Skeletal muscle satellite cell (primary cell): ENCODE data around the gene BAIAP2L2.

ENCODE experiments used
- H3K27me3 ChIP-seq: 2 replicates; pipeline ENCODE4 v1.7.0; 2013; ENCODE audit warnings: low read length; ENCODE audit not compliant: control insufficient read depth, insufficient read depth
- H3K36me3 ChIP-seq: 2 replicates; pipeline ENCODE4 v1.7.0; 2013; ENCODE audit warnings: mild to moderate bottlenecking, control low read depth, low read length; ENCODE audit not compliant: insufficient read depth
- H3K4me1 ChIP-seq: 2 replicates; pipeline ENCODE4 v1.7.0; 2013; ENCODE audit warnings: low read length; ENCODE audit not compliant: control insufficient read depth, insufficient read depth
- H3K4me2 ChIP-seq: 2 replicates; pipeline ENCODE4 v1.7.0; 2013; ENCODE audit warnings: mild to moderate bottlenecking, low read length
- H3K4me3 ChIP-seq: 2 replicates; pipeline ENCODE4 v1.7.0; 2013; ENCODE audit warnings: low read length
- H3K9ac ChIP-seq: 2 replicates; pipeline ENCODE4 v1.7.0; 2013; ENCODE audit warnings: mild to moderate bottlenecking, low read depth, low read length, moderate library complexity
- H3K9me3 ChIP-seq: replicated peaks from 2 replicates; pipeline ENCODE4 v1.7.0; 2013; ENCODE audit warnings: mild to moderate bottlenecking, control low read depth, low read length

BAIAP2L2 gene

DNA sequence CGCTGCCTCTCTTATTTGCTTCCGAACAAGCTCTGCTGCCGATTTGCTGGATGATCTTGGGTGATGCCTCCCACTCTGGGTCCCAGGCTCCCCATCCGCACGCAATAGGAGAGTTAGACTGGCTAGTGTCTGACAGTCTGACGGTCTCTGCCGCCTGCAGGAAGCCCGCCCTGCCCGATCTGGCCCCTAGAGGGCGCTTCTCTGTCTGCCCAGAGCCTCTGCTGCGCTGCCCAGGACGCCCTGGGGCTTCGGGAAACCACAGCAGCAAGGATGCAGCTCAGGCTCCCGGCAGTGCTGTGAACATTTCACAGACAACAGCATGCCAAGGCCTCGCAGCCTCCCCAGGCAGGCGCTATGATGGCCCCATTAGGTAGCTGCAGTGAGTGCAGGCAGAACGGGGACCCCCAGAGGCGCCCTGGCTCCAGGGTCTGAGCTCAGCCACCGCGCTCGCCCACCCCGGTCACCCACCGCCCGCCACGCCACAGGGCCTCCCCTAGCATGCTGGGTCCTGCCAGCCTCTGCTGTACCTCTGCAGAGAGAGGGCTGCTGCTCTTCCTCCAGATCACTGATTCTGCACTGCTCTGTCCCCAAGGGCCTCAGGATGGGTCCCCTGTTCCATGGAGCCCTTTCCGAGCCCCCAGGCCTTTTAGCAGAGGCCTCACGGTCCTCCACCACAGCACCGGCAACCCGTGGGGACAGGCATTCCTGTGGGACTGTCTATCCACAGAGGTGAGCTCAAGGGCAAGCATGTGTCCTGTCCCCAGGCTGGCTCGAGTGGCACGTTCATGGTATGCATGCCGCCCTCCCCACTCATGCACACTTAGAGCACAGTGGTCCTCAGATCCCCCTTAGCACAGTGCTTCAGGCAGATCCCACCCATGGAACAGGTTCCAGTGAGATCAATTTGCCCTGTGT is 4.3 kb upstream of the BAIAP2L2 start:
- Histone ChIP-seq H3K4me1 (no peaks in the 10 kb centered on the region), H3K4me2 (no peak overlapping the region), H3K9ac (no peak overlapping the region), H3K27me3 (no peaks in the 10 kb centered on the region), H3K36me3 (no peaks in the 10 kb centered on the region), H3K4me3 (no peak overlapping the region), H3K9me3 (no peaks in the 10 kb centered on the region)

DNA sequence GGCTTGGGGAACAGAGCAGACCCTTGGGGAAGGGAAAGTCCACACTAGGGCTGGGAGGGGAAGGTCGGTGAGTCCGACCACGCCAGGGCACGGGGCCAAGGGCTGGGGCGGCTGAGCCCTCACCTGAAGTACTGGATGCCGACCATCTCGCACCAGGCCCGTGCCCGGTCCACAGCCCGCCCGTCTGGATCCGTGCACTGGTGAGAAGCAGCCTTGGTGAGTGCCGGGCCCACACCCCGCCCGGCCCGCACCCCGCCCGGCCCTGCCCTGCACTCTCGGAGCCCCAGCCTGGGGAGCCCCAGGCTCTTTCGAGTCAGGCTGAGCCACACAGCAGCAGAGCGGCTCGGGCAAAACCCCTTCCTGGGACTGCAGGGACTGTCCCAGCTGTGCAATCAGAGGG is 1.9 kb upstream of the BAIAP2L2 start:
- Histone ChIP-seq H3K4me2 (no peak overlapping the region), H3K9me3 (no peaks in the 10 kb centered on the region), H3K9ac (no peak overlapping the region), H3K4me1 (peaks cover 6% of the 10 kb centered on the region), H3K36me3 (no peaks in the 10 kb centered on the region), H3K27me3 (no peaks in the 10 kb centered on the region), H3K4me3 (no peak overlapping the region)

DNA sequence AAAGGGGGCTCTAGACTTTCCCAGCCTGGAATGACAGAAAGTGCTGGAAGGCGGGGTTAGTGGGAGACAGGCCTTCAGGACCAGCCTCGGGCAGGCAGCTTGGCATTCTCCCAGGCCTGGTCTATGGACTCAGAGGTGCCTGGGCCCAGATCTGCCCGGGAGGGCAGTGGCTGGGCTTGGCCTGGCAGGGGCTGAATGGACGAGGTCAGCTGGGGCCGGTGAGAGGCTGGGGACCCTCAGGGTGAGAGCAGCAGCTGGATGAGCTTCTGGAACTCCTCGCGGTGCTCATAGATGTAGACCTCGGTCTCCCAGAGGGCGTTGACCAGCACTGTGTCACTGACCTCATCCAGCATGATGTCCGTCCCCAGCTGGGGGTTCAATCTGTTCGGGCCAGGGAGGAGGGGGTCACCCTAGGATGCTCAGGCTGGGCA is 1.5 kb upstream of the BAIAP2L2 start:
- Histone ChIP-seq H3K27me3 (no peaks in the 10 kb centered on the region), H3K9me3 (no peaks in the 10 kb centered on the region), H3K4me1 (peaks cover 6% of the 10 kb centered on the region), H3K36me3 (no peaks in the 10 kb centered on the region), H3K4me2 (no peak overlapping the region), H3K4me3 (no peak overlapping the region), H3K9ac (no peak overlapping the region)

DNA sequence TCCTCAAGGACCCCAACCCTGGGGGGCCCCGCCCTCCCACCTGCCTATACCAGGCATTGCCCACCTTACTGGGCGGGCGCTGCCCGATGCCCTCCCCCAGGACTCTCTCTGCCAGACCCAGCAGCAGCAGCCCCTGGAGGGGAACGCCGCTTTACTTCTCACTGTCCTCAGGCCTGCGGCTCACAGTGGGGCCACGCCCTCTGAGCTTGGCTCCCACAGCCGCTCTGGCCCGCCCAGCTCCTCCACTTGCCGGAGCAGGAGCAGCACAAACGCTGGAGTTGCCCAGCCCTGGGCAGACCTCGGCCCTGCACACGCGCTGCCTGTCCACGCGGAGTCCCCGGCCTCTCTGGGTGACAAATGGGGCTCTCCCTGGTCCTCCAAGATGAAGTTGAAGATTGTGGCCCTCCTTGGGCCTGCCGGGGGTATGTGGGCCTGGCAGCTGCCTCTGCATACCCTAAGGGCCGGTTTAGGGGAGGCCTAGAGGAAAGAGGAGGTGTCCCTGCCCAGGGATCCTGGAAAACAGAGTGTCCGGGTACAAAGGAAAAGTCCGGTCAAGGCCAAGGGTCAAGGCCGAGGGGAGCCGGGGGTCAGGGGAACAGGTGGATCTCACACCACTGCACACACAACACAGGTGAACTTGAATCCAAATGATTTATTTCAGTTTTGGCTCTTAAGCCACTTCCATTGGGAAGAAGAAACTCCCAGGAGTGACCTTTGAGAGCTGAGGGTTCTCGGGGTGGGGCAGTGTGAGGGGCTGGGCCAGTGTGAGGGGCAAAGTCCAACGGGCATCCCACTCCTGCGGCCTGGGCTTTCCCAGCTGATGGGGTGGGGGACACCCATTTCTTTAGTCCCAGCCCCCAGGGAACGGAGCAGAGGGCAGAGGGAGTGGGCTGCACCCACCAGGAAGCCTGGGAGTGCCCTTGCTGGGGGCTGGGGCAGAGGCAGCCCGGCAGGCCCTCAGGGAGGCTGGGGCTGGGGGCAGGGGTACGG is 674 bp upstream of the BAIAP2L2 start:
- no peak overlapping the region for H3K9ac ChIP-seq
- H3K9me3 ChIP-seq, result no peaks in the 10 kb centered on the region
- no peaks in the 10 kb centered on the region for H3K36me3 ChIP-seq
- H3K4me2 ChIP-seq, result no peak overlapping the region
- H3K4me1 ChIP-seq, result peaks cover 6% of the 10 kb centered on the region
- no peaks in the 10 kb centered on the region for H3K27me3 ChIP-seq
- H3K4me3 ChIP-seq, result no peak overlapping the region

DNA sequence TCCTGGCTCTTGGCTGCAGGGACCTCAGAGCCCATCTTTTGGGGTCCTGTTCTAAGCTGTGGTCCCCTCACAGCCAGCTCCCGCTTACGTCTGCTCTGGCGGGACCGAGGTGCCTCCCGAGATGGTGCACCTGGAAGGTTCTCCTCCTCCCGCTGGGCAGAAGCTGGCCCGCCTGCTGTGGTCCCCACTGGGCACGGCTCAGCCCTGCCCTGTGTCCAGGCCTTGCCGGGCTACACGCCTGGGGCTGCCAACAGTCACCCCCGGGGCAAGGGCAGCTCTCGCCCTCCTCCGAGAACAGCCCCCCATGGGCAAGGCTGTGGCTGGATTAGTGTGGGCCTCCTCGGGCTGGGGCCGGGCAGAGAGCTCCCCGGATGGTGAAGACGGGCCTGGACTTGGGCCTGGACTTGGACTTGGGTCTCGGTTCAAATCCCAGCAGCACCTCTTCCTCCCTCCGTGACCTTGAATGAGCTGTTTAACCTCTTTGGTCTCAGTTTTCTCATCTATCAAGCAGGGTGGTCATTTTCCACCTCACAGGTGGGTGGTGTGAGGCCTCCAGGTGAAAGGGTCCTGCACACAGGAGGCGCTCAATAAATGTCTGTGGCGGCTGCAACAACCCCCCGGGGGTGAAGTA is 998 bp downstream of the BAIAP2L2 start:
- no peak overlapping the region for H3K4me3 ChIP-seq

DNA sequence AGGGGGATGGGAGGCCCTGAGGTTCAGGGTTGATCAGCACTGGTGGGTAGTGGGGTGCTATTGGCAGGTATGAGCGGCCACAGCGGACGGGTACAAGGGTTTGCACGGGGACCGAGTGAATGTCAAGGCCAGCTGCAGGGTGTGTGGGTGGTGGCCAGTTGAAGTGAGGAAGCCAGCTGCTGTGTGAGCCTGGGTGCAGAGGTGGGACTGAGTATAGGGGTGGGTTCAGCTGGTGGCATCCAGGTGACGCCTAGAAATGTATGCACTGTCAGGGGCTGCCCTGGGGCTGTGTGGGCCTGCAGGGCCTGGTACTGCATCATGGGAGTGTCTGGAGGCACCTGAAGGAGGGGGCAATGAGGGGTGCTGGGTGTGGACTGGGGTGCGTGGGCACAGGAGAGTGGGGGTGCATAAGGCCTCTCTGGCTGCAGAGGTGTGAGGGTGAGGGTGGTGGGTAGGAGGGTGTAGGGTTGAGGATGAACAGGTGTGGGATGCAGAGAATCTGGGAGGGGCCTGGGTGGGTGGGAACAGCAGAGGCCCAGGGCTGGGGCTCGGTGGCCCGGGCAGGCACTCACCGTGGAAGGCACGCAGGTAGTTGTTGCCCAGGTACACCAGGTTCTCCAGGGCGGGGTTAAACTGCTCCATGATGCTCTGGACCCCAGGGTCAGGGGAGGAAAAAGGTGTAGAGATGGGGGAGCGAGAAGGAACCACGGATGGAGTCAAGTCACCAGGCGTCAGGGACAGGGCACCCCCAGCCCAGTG is 1.7 kb downstream of the BAIAP2L2 start:
- H3K4me1 ChIP-seq, result peaks cover 6% of the 10 kb centered on the region
- H3K27me3 ChIP-seq, result no peaks in the 10 kb centered on the region
- no peak overlapping the region for H3K4me2 ChIP-seq
- H3K9me3 ChIP-seq, result no peaks in the 10 kb centered on the region
- no peak overlapping the region for H3K4me3 ChIP-seq
- no peak overlapping the region for H3K9ac ChIP-seq
- no peaks in the 10 kb centered on the region for H3K36me3 ChIP-seq

More for the DNA sequence above, 998 bp downstream of the BAIAP2L2 start:
- no peak overlapping the region for H3K4me2 ChIP-seq
- peaks cover 6% of the 10 kb centered on the region for H3K4me1 ChIP-seq
- H3K36me3 ChIP-seq, result no peaks in the 10 kb centered on the region
- no peak overlapping the region for H3K9ac ChIP-seq
- no peaks in the 10 kb centered on the region for H3K9me3 ChIP-seq
- no peaks in the 10 kb centered on the region for H3K27me3 ChIP-seq

DNA sequence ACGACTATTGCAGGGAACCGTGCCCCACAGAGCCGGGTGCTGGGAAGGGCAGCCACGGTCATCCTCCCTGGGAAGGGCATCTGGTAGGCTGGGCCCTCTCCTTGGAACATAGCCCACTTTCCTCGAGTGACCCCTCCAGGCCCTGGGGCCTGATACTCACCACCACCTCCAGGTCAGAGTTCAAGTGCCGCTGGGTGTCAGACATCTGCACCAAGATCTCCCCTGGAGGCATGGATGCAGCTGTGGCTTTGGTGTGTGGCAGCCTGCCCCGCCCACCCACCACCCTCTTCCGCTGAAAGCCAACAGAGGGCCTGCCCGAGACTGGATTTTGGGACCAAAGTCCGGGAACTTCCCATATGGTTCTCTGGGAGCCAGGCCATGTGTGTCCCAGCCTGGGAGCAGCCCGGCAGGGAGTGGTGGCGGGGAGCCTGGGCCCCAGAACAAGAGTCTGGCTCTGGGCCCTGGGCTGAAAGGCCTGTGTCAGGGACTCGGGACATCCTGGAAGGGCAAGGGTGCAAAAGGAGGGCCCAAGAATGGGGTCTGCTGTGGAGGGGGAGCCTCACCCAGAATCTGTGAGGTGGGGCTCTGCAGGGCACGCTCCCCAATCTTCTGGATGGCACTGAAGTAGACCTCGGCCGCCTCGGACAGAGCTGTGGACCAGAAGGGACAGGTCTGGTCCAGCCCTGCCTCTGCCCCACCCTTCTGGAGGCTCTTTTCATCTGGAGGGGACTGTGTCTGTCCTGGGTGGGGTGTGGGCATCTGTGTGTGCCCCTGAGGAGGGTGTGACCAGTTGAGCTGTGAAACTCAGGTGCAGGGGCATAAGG is 2.6 kb downstream of the BAIAP2L2 start:
- H3K27me3 ChIP-seq, result no peaks in the 10 kb centered on the region
- H3K4me2 ChIP-seq, result no peak overlapping the region
- H3K36me3 ChIP-seq, result no peaks in the 10 kb centered on the region
- H3K4me1 ChIP-seq, result peaks cover 6% of the 10 kb centered on the region
- H3K4me3 ChIP-seq, result no peak overlapping the region
- no peak overlapping the region for H3K9ac ChIP-seq
- no peaks in the 10 kb centered on the region for H3K9me3 ChIP-seq

DNA sequence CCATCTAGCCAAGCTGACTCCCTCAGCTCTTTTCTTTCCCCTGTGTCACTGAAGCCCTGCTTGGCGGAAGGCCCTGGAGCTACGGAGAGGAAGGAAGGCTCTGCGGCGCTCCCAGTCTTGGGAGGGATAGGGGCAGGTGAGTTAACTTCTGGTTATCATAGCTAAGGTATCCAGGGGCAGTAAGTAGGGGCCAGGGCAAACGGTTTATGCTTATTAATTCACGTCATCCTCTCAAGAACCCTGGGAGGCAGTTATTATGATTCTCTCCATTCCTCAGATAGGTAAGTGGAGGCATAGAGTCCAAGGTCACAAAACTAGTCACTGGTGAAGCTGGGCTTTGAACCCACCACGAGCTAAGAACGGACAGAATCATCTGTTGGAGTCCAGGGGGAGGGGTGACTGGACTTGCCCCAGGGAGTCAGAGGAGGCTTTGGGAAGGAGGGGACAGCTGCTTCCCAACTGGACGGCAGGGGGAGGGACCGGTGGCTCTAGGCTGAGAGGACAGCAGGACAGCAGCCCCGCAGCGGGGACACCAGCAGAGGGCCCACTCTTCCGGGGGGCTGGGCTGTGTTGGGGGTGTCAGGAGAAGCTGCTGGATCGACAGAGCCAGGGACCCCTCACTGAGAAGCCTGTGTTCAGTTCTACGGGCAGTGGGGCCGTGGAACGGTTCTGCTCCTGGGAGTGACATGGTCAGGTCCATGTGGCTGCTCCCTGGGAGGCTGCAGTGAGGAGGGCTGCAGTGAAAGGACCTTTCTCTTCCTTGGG is 3.5 kb downstream of the BAIAP2L2 start:
- Histone ChIP-seq H3K9me3 (no peaks in the 10 kb centered on the region), H3K27me3 (no peaks in the 10 kb centered on the region), H3K36me3 (no peaks in the 10 kb centered on the region), H3K4me1 (peaks cover 6% of the 10 kb centered on the region), H3K4me2 (no peak overlapping the region), H3K4me3 (no peak overlapping the region), H3K9ac (no peak overlapping the region)

DNA sequence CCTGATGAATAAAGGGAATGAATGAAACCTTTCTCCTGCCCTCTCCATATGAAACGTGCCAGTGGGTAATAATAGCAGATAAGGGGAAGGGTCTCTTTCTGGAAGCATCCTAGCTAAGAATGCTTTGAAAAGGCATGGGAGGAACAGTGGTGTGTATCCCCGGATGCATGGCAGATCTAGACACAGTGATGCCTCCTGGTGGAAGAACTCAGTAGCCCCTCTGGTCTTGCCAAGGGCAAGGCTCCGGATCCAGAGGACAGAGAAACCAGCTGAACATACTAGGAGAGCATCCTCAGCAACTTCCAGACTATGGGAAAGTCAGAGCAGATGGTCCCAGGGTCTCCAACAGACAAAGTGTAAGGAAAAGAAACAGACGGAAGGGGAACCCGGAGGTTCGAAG is 6.4 kb downstream of the BAIAP2L2 start:
- H3K9me3 ChIP-seq, result no peaks in the 10 kb centered on the region
- peaks cover 6% of the 10 kb centered on the region for H3K4me1 ChIP-seq
- H3K4me3 ChIP-seq, result no peak overlapping the region
- H3K9ac ChIP-seq, result no peak overlapping the region
- H3K36me3 ChIP-seq, result no peaks in the 10 kb centered on the region
- no peaks in the 10 kb centered on the region for H3K27me3 ChIP-seq
- H3K4me2 ChIP-seq, result no peak overlapping the region

DNA sequence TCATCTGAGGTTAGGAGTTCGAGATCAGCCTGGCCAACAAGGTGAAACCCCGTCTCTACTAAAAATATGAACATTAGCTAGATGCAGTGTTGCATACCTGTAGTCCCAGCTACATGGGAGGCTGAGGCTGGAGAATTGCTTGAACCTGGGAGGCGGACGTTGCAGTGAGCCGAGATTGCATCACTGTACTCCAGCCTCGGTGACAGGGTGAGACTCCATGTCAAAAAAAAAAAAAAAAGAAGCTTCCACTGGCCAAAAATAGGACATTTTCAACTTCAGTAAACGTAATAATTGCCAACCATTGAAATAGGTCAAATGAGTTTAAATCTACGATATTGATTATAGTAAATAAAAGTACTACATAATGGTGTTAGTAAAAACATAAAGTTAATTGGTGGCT is 6.8 kb downstream of the BAIAP2L2 start:
- Histone ChIP-seq H3K4me2 (no peak overlapping the region), H3K9ac (no peak overlapping the region), H3K9me3 (no peaks in the 10 kb centered on the region), H3K27me3 (no peaks in the 10 kb centered on the region), H3K4me3 (no peak overlapping the region), H3K36me3 (no peaks in the 10 kb centered on the region), H3K4me1 (peaks cover 6% of the 10 kb centered on the region)
